Daoy (cell line): ENCODE results near the gene CYP27C1. TPM values are rescaled to one million over a fixed set of nuclear protein-coding genes. Genes with fewer than 3 reads are reported as not detected.

ENCODE experiments used
- total RNA-seq: library from RNA; depleted of rRNA; stranded (reverse); fragments of >200 nt; shearing (Covaris generic); gene quantifications from 2 replicates; pipeline ENCODE4 v1.2.3, GENCODE V29; 2014; rRNA removed

The CYP27C1 gene
- total RNA-seq, 1 experiment from 2014 or later, result 0.34 TPM

Other genes with a start within 250 kb of the CYP27C1 start
- 68.1 and 74.2 TPM in 2 replicates for gene BIN1, start 113.1 kb downstream of the CYP27C1 start, total RNA-seq
- gene ERCC3, start 73.8 kb upstream of the CYP27C1 start, total RNA-seq, result 39.7 and 53.9 TPM in 2 replicates
- 13.0 and 25.8 TPM in 2 replicates for gene MAP3K2, start 167.7 kb upstream of the CYP27C1 start, total RNA-seq
- gene PROC, start 198.1 kb upstream of the CYP27C1 start, total RNA-seq, result not detected in 2 replicates